ENCODE measurements around the gene RPS27L. TPM values are rescaled to one million over a fixed set of nuclear protein-coding genes. Genes with fewer than 3 reads are reported as not detected.
A peak's percentile ranks its signal among the peaks of the same experiment; 100 is the strongest.

The RPS27L gene
- total and polyA plus RNA-seq, 2 of the 8 experiments (the other 6 are each of a cell fraction or from before 2014, with no cell fraction given): 115 to 143 TPM

GRCh38 chr15:63121382-63122001, 35.8 kb downstream of the RPS27L start, which contains the start of gene LACTB (continued):
- TF ChIP-seq MAX (IDR thresholded peaks at IDR 0.05): 0 out of 2 replicates have a peak, but pooled peaks have one; percentile 26
- peak; percentile 14; the same call in 1 of the 2 replicates for TF ChIP-seq PHF8 (conservative IDR thresholded peaks at IDR 0.05; ENCODE audit: low read depth, low read length)
- TF ChIP-seq EP300 (IDR thresholded peaks at IDR 0.05; ENCODE audit: borderline replicate concordance in 1 of 2, low read depth in 2 of 2, low read length in 2 of 2): peak in 1 of 2 experiments; percentile 4; a peak in 1 of 3 replicates
- TF ChIP-seq TAF1 (IDR thresholded peaks at IDR 0.05; ENCODE audit: low read depth, low read length): peak; percentile 47
- TF ChIP-seq RAD21 (IDR thresholded peaks at IDR 0.05 in 1 of 2, conservative IDR thresholded peaks at IDR 0.05 in 1 of 2; ENCODE audit: low read depth in 2 of 2, low read length in 2 of 2): no peak
- peak; percentile 45; the same call in 1 of the 2 replicates for TF ChIP-seq EGR1 (IDR thresholded peaks at IDR 0.05; ENCODE audit: borderline replicate concordance, low read depth, low read length)
- TF ChIP-seq POLR2AphosphoS5 (IDR thresholded peaks at IDR 0.05; ENCODE audit: low read depth, low read length): no peak; the same call in 1 of the 2 replicates
- peak; percentile 11; the same call in 1 of the 2 replicates for TF ChIP-seq YY1 (IDR thresholded peaks at IDR 0.05; ENCODE audit: low read depth, low read length)
- TF ChIP-seq HDAC2 (IDR thresholded peaks at IDR 0.05; ENCODE audit: borderline replicate concordance in 1 of 2, low read depth in 2 of 2, low read length in 2 of 2): 0 out of 4 replicates have a peak, but pooled peaks of 1 of the 2 experiments have one; percentile 58

Data from H1 (cell line).